Loucy (cell line): ENCODE measurements around the gene CUBN.

ENCODE experiments used
- H2AFZ ChIP-seq: fragments of 200-600 bp; sonication (generic); 2 replicates; pipeline ENCODE4 v1.6.0; 2016; ENCODE audit warnings: antibody characterized with exemption, mild to moderate bottlenecking, low read length, moderate library complexity
- H3F3A ChIP-seq: fragments of 200-600 bp; 2 replicates; pipeline ENCODE4 v1.6.0; 2016; ENCODE audit warnings: antibody characterized with exemption, low read depth, mild to moderate bottlenecking
- H3K27me3 ChIP-seq: fragments of 200-600 bp; sonication (generic); 2 replicates; pipeline ENCODE4 v1.6.1; 2014; ENCODE audit warnings: low read length, mild to moderate bottlenecking; ENCODE audit not compliant: insufficient read depth, poor library complexity, severe bottlenecking
- H3K36me3 ChIP-seq: fragments of 200-600 bp; sonication (generic); 2 replicates; pipeline ENCODE4 v1.6.1; 2016; ENCODE audit warnings: low read length; ENCODE audit not compliant: insufficient read depth
- H3K4me1 ChIP-seq: fragments of 200-600 bp; sonication (generic); 2 replicates; pipeline ENCODE4 v1.5.1; 2014; ENCODE audit warnings: low read length, mild to moderate bottlenecking; ENCODE audit not compliant: insufficient read depth, poor library complexity, severe bottlenecking
- H3K4me2 ChIP-seq: fragments of 200-600 bp; sonication (generic); 2 replicates; pipeline ENCODE4 v1.6.0; 2014; ENCODE audit warnings: antibody characterized with exemption, low read length, low read depth, mild to moderate bottlenecking; ENCODE audit not compliant: poor library complexity, severe bottlenecking
- H3K4me3 ChIP-seq: fragments of 200-600 bp; sonication (generic); 2 replicates; pipeline ENCODE4 v1.5.1; 2014; ENCODE audit warnings: low read length, mild to moderate bottlenecking, mixed read lengths; ENCODE audit not compliant: poor library complexity, severe bottlenecking
- H3K79me2 ChIP-seq: fragments of 200-600 bp; sonication (generic); 2 replicates; pipeline ENCODE4 v1.6.1; 2014; ENCODE audit warnings: low read length; ENCODE audit not compliant: insufficient read depth
- H3K9ac ChIP-seq: fragments of 200-600 bp; sonication (generic); 2 replicates; pipeline ENCODE4 v1.6.0; 2014; ENCODE audit warnings: mild to moderate bottlenecking, low read depth, low read length, moderate library complexity; ENCODE audit not compliant: poor library complexity, severe bottlenecking
- H3K9me2 ChIP-seq: fragments of 200-600 bp; sonication (generic); replicated peaks from 2 replicates; pipeline ENCODE4 v1.6.1; 2016; ENCODE audit warnings: low read depth, low read length, mixed read lengths
- H3K9me3 ChIP-seq: fragments of 200-600 bp; sonication (generic); 2 replicates; pipeline ENCODE4 v1.6.1; 2014; ENCODE audit warnings: mild to moderate bottlenecking, antibody characterized with exemption, low read length, low read depth; ENCODE audit not compliant: insufficient read depth
- H4K20me1 ChIP-seq: fragments of 200-600 bp; sonication (generic); 2 replicates; pipeline ENCODE4 v1.6.0; 2014; ENCODE audit warnings: antibody characterized with exemption, low read length, mild to moderate bottlenecking; ENCODE audit not compliant: insufficient read depth, poor library complexity, severe bottlenecking
- EZH2phosphoT487 ChIP-seq: fragments of 200-600 bp; IDR thresholded peaks from 2 replicates; pipeline ENCODE4 v1.6.1; 2018; ENCODE audit warnings: antibody characterized with exemption, mild to moderate bottlenecking, moderate library complexity, borderline replicate concordance
- TF ChIP-seq, protein P1 (sequence below): fragments of 200-600 bp; sonication (generic); conservative IDR thresholded peaks from 2 replicates; pipeline ENCODE4 v1.5.1; 2014; ENCODE audit warnings: mild to moderate bottlenecking, antibody characterized with exemption, low read length

The CUBN gene

DNA sequence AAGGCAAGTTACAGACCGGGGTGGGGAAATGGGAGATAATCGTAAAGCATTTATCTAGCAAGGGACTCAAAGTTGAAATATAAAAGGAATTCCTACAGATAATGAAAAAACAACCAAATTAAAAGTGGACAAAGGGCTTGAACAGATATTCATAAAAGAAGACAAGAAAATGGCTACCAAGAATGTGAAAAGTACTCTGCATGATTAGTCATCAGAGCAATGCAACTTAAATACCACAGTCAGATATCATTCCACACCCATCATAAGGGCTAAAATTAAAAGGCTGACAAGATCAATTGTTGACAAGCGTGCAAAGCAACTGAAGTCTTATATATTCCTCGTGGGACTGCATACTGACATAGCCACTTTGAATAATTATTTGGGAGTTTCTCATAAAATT is 187.7 kb downstream of the CUBN start:
- Histone ChIP-seq H3K9me2 (no peaks in the 10 kb centered on the region), H4K20me1 (no peaks in the 10 kb centered on the region), H3K9me3 (no peaks in the 10 kb centered on the region), H3K9ac (no peak overlapping the region), H3K4me1 (peaks cover 30% of the 10 kb centered on the region), H3K27me3 (no peaks in the 10 kb centered on the region), H3K36me3 (no peaks in the 10 kb centered on the region), H3K4me3 (no peak overlapping the region), H2AFZ (no peak overlapping the region), H3K79me2 (no peaks in the 10 kb centered on the region), H3F3A (no peaks in the 10 kb centered on the region), H3K4me2 (no peak overlapping the region)
- no peak for TF ChIP-seq EZH2phosphoT487
- TF ChIP-seq, protein P1, sequence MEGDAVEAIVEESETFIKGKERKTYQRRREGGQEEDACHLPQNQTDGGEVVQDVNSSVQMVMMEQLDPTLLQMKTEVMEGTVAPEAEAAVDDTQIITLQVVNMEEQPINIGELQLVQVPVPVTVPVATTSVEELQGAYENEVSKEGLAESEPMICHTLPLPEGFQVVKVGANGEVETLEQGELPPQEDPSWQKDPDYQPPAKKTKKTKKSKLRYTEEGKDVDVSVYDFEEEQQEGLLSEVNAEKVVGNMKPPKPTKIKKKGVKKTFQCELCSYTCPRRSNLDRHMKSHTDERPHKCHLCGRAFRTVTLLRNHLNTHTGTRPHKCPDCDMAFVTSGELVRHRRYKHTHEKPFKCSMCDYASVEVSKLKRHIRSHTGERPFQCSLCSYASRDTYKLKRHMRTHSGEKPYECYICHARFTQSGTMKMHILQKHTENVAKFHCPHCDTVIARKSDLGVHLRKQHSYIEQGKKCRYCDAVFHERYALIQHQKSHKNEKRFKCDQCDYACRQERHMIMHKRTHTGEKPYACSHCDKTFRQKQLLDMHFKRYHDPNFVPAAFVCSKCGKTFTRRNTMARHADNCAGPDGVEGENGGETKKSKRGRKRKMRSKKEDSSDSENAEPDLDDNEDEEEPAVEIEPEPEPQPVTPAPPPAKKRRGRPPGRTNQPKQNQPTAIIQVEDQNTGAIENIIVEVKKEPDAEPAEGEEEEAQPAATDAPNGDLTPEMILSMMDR, result no peak

DNA sequence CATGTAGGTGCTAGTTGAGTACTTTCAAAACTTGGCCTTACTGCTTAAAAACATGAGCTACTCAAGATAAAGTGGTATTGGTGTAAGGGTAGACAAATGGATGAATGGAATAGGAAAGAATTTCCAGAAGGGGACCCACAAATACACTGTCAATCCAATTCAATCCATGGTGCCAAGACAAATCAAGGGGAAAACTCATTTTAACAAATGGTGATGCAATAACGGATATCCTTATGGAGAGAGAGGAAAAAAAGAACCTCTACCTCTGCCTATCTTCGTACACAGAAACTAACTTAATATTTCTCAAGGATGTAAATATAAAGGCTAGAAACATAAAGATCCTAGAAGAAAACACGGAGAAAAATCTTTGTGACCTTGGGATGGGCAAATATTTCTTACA is 188.5 kb downstream of the CUBN start:
- Histone ChIP-seq H3K9me3 (no peaks in the 10 kb centered on the region), H3K4me3 (no peak overlapping the region), H3K79me2 (no peaks in the 10 kb centered on the region), H3K9ac (no peak overlapping the region), H3K27me3 (no peaks in the 10 kb centered on the region), H3K4me1 (peaks cover 30% of the 10 kb centered on the region), H2AFZ (no peak overlapping the region), H3K4me2 (no peak overlapping the region), H3K9me2 (no peaks in the 10 kb centered on the region), H3F3A (no peaks in the 10 kb centered on the region), H3K36me3 (no peaks in the 10 kb centered on the region), H4K20me1 (no peaks in the 10 kb centered on the region)
- TF ChIP-seq EZH2phosphoT487, result no peak
- TF ChIP-seq, protein P1, result no peak

DNA sequence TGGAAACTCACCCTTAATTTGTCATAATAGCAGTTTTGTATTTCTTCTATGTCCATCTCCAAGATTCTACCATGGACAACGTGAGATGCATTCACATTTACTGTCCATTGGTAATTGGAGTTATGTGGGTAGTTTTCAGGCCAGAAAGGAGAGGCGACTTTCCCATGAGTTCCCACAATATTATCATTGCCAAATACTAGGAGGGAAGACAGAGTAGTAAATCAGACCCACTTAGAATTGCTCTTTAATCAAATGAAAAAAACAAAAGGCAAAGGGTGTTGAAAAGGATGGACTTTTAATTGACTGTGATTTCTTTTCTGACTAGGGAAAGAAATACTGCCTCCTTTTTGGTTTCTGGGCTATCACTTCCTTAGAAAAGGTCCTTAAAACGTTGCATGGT is 190.7 kb downstream of the CUBN start:
- Histone ChIP-seq H3K36me3 (no peaks in the 10 kb centered on the region), H4K20me1 (no peaks in the 10 kb centered on the region), H3K4me1 (peaks cover 12% of the 10 kb centered on the region), H3K27me3 (no peaks in the 10 kb centered on the region), H3K9me3 (no peaks in the 10 kb centered on the region), H3K9me2 (no peaks in the 10 kb centered on the region), H3F3A (no peaks in the 10 kb centered on the region), H3K4me3 (no peak overlapping the region), H3K4me2 (no peak overlapping the region), H3K79me2 (no peaks in the 10 kb centered on the region), H2AFZ (no peak overlapping the region), H3K9ac (no peak overlapping the region)
- no peak for TF ChIP-seq EZH2phosphoT487
- TF ChIP-seq, protein P1, result no peak
